GM10266 (cell line): Measurements from ENCODE around the gene ZNF445.
"Not testable (repeated sequence)": the region's sequence is repeated elsewhere in the genome, so short reads cannot be mapped to it uniquely, and the experiment has no call there.

ENCODE experiments used
- DNase-seq: peaks from one replicate; pipeline ENCODE4 v3.0.0; 2012; ENCODE audit errors: extremely low spot score
- TF ChIP-seq, protein P1 (sequence below): IDR thresholded peaks from 2 replicates; pipeline ENCODE4 v1.5.1; 2012; ENCODE audit warnings: mild to moderate bottlenecking, low read depth; ENCODE audit not compliant: control insufficient read depth, insufficient read depth; ENCODE audit errors: missing control alignments

The ZNF445 gene

DNA sequence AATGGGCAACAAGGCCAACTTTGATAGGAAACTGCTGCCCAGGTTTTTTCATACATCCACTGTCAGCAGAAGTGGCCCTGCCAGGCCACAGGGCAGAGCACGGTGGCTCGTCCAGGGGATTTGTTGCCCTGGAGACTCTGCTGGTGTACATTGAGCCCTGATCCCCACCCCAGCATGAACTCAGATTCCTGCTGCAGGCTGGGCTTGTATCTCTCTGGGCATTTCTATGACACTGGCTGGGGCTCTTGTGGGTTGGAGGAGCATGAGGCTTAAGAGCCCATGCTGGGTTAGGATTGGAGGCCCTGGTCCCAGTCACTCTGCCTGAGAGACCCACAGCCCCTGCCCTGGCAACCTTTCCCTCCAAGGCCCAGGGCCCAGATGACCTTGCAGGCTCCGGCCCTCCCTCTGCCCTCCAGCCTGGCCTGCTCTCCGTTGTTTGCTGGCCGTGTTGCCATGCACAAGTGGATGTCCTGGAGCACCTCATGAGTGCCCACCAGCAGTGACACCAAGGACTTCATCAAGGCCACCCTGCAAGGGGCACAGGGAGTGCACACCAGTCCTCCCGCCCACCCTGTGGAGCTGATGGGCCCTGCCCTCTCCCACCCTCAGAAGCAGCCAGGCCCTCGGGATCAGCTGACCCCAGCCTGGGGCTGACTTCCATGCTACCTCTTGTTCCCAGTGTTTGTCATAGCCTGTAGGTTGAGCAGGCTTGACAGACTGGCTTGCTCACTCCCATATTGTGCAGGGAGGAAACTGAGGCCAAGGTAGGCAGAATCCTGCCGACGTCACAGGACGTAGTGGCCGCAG lies 58.2 kb downstream of the ZNF445 start:
- DNase-seq = no peak
- TF ChIP-seq, protein P1, sequence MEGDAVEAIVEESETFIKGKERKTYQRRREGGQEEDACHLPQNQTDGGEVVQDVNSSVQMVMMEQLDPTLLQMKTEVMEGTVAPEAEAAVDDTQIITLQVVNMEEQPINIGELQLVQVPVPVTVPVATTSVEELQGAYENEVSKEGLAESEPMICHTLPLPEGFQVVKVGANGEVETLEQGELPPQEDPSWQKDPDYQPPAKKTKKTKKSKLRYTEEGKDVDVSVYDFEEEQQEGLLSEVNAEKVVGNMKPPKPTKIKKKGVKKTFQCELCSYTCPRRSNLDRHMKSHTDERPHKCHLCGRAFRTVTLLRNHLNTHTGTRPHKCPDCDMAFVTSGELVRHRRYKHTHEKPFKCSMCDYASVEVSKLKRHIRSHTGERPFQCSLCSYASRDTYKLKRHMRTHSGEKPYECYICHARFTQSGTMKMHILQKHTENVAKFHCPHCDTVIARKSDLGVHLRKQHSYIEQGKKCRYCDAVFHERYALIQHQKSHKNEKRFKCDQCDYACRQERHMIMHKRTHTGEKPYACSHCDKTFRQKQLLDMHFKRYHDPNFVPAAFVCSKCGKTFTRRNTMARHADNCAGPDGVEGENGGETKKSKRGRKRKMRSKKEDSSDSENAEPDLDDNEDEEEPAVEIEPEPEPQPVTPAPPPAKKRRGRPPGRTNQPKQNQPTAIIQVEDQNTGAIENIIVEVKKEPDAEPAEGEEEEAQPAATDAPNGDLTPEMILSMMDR = no peak

DNA sequence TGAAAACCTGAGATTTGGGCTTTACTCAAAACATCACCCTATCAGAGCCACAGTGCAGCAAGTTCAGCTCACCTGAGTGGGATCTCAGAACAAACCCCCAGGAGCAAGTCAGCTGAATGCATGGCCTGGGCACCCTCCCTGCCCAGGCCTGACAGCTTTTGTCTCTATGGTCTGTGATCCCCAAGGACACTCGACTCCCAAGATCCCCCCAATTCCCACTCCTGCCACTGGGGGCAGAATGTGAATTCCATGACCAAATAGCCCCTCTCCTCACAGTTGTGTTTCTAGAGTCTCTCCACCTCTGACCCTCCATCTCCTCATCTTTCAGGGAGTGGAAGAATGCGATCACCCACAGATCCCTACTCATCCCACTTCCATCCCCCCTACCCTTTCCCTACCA lies 58.9 kb downstream of the ZNF445 start:
- TF ChIP-seq, protein P1 = peak; percentile 30
- DNase-seq = no peak

- not testable (repeated sequence) for DNase-seq
These were observed 59.4 kb downstream of the ZNF445 start for GRCh38 chr3:44418118-44418517.

DNA sequence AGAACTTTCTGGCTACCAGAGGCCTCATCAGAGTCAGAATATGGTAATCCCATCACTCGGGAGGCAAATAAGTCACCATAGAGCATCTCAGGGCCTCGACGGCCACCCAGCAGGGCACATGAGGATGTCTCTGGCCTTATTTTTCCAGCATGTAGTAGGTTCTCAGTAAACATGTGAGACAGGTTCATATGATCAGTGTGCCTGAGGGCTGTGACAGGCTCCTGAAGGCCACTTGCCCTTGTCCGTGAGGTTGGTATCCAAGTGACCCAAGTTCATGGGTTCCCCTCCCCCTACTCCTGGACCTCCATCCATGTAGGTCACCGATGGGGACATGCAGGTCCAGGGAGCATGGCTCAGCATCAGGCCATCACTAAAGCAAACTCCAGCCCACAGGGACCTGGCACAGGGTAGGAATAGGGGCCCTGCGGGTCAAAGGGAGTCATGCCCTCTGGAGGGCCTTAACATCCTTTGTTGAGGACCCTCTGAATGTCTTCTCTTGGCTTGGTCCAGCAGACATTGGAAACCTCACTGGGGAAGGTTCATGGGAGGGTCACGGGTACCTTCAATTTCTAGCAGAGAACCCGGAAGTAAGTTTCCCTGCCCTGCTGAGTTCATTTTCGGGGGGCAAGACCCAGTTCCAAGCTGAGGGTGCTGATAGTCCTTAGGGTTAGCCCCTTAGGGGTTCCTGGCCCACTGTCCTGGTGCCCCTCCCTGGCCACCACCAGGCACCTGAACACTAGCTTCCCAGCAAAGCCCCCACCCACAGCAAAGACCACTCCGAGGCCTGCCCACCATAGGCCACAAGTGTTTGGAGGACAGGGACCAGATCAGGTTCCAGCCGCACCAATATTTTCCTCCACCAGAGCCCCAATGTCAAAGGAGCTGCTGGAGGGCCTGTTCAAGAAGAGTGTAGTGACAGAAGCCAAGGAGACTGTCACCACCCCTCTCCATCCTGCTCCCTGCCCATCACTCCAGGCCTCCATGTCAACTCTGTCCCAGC lies 61.1 kb downstream of the ZNF445 start:
- TF ChIP-seq, protein P1 = no peak

GRCh38 chr3:44415421-44415820 lies 62.0 kb downstream of the ZNF445 start:
- TF ChIP-seq, protein P1 = no peak
- DNase-seq = no peak

More for the DNA sequence above, 61.1 kb downstream of the ZNF445 start:
- no peak for DNase-seq

- no peak for DNase-seq
- TF ChIP-seq, protein P1 = no peak
These were observed 62.9 kb downstream of the ZNF445 start for GRCh38 chr3:44414517-44415090.

DNA sequence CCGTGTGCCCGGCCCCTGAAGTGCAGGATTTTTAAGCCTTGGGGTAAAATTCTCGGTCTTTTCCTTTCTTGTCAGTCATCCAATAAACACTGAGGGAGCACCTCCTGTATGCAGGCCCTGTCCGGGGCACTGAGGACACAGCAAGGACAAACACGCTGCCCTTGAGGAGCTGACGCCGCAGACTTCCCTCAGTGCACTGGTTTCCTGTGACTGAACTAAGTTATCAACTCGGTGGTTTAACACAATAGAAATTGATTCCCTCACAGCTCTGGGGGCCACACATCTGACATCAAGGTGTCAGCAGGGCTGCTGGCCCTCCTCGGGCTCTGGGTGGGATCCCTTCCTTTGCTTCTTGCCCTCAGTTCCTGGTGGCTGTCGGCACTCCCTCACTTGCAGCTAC lies 65.1 kb downstream of the ZNF445 start:
- DNase-seq = no peak
- TF ChIP-seq, protein P1 = no peak
